ENCODE measurements around the gene ARAP1.

Gene ARAP1

GRCh38 chr11:72652873-72653630 lies 99.2 kb downstream of the ARAP1 start:
- Histone ChIP-seq H3K9me3 (ENCODE audit: control extremely low read depth in 1 of 5, control insufficient read depth in 4 of 5, insufficient read depth in 2 of 5, low read depth in 1 of 5, low read length in 4 of 5) (no peaks in the 10 kb centered on the region), H3K27me3 (replicated peaks in 2 of 5; ENCODE audit: control insufficient read depth in 4 of 5, insufficient read depth in 5 of 5, low read length in 4 of 5) (peaks cover 0 to 5% (median 0%) of the 10 kb centered on the region in 5 experiments), H3K4me3 (ENCODE audit: control insufficient read depth in 1 of 7, extremely low read depth in 1 of 7, insufficient read depth in 4 of 7, low read depth in 2 of 7, low read length in 6 of 7) (no peak overlapping the region), H3K36me3 (ENCODE audit: control insufficient read depth in 4 of 4, insufficient read depth in 4 of 4, low read length in 3 of 4) (no peaks in the 10 kb centered on the region), H3K27ac (ENCODE audit: insufficient read depth in 1 of 2, low read depth in 1 of 2, low read length in 2 of 2, poor library complexity in 1 of 2, severe bottlenecking in 2 of 2) (no peak overlapping the region), H3K4me1 (ENCODE audit: control extremely low read depth in 1 of 4, control insufficient read depth in 4 of 4, insufficient read depth in 4 of 4, low read length in 3 of 4) (no peaks in the 10 kb centered on the region)
- POLR2A ChIA-PET: no interaction called here
- no peak for DNase-seq
- CTCF ChIA-PET: interaction anchor here (1.9 to 2.8 kb wide), 3 partner anchors 10 to 44 kb away, joined by 5 to 8 read pairs (median 6); no protein-coding TSS in a partner anchor
- 94% methylated on average over 13 of the region's 13 CpGs for WGBS (ENCODE audit: insufficient coverage)

GRCh38 chr11:72652133-72652532 lies 100.1 kb downstream of the ARAP1 start:
- Histone ChIP-seq H3K4me3 (ENCODE audit: control insufficient read depth in 1 of 7, extremely low read depth in 1 of 7, insufficient read depth in 4 of 7, low read depth in 2 of 7, low read length in 6 of 7) (no peak overlapping the region), H3K27me3 (replicated peaks in 2 of 5; ENCODE audit: control insufficient read depth in 4 of 5, insufficient read depth in 5 of 5, low read length in 4 of 5) (peaks cover 0 to 5% (median 0%) of the 10 kb centered on the region in 5 experiments), H3K27ac (ENCODE audit: insufficient read depth in 1 of 2, low read depth in 1 of 2, low read length in 2 of 2, poor library complexity in 1 of 2, severe bottlenecking in 2 of 2) (no peak overlapping the region), H3K4me1 (ENCODE audit: control extremely low read depth in 1 of 4, control insufficient read depth in 4 of 4, insufficient read depth in 4 of 4, low read length in 3 of 4) (no peaks in the 10 kb centered on the region), H3K36me3 (ENCODE audit: control insufficient read depth in 4 of 4, insufficient read depth in 4 of 4, low read length in 3 of 4) (no peaks in the 10 kb centered on the region), H3K9me3 (ENCODE audit: control extremely low read depth in 1 of 5, control insufficient read depth in 4 of 5, insufficient read depth in 2 of 5, low read depth in 1 of 5, low read length in 4 of 5) (no peaks in the 10 kb centered on the region)
- ChIA-PET POLR2A (no interaction called here), CTCF (interaction anchor here (1.7 to 2.8 kb wide), 4 partner anchors 9 to 43 kb away, joined by 5 to 8 read pairs (median 6); no protein-coding TSS in a partner anchor)
- no peak for DNase-seq

GRCh38 chr11:72649215-72649976 lies 102.8 kb downstream of the ARAP1 start:
- no peak for DNase-seq
- Histone ChIP-seq H3K27ac (ENCODE audit: insufficient read depth in 1 of 2, low read depth in 1 of 2, low read length in 2 of 2, poor library complexity in 1 of 2, severe bottlenecking in 2 of 2) (no peak overlapping the region), H3K9me3 (ENCODE audit: control extremely low read depth in 1 of 5, control insufficient read depth in 4 of 5, insufficient read depth in 2 of 5, low read depth in 1 of 5, low read length in 4 of 5) (no peaks in the 10 kb centered on the region), H3K27me3 (replicated peaks in 2 of 5; ENCODE audit: control insufficient read depth in 4 of 5, insufficient read depth in 5 of 5, low read length in 4 of 5) (peaks cover 0 to 5% (median 0%) of the 10 kb centered on the region in 5 experiments), H3K36me3 (ENCODE audit: control insufficient read depth in 4 of 4, insufficient read depth in 4 of 4, low read length in 3 of 4) (no peaks in the 10 kb centered on the region), H3K4me3 (ENCODE audit: control insufficient read depth in 1 of 7, extremely low read depth in 1 of 7, insufficient read depth in 4 of 7, low read depth in 2 of 7, low read length in 6 of 7) (no peak overlapping the region), H3K4me1 (ENCODE audit: control extremely low read depth in 1 of 4, control insufficient read depth in 4 of 4, insufficient read depth in 4 of 4, low read length in 3 of 4) (no peaks in the 10 kb centered on the region)
- CTCF ChIA-PET: interaction anchor here (1.1 to 10.0 kb wide), 5 partner anchors 17 to 171 kb away, joined by 3 to 119 read pairs (median 5); no protein-coding TSS in a partner anchor
- 56% methylated on average over 3 of the region's 5 CpGs for WGBS (ENCODE audit: insufficient coverage)
- POLR2A ChIA-PET: interaction anchor here (1.0 kb wide), 1 partner anchor 11 kb away, joined by 3 read pairs; no protein-coding TSS in a partner anchor

- ChIA-PET CTCF (interaction anchor here (0.9 to 10.0 kb wide), 5 partner anchors 10 to 164 kb away, joined by 3 to 119 read pairs (median 4); no protein-coding TSS in a partner anchor), POLR2A (no interaction called here)
- H3K4me1 ChIP-seq (ENCODE audit: control extremely low read depth in 1 of 4, control insufficient read depth in 4 of 4, insufficient read depth in 4 of 4, low read length in 3 of 4): no peaks in the 10 kb centered on the region
- no peak overlapping the region for H3K4me3 ChIP-seq (ENCODE audit: control insufficient read depth in 1 of 7, extremely low read depth in 1 of 7, insufficient read depth in 4 of 7, low read depth in 2 of 7, low read length in 6 of 7)
- no peak for DNase-seq
- no peak overlapping the region for H3K27ac ChIP-seq (ENCODE audit: insufficient read depth in 1 of 2, low read depth in 1 of 2, low read length in 2 of 2, poor library complexity in 1 of 2, severe bottlenecking in 2 of 2)
- 97% methylated on average over 6 of the region's 7 CpGs for WGBS (ENCODE audit: insufficient coverage)
- H3K9me3 ChIP-seq (ENCODE audit: control extremely low read depth in 1 of 5, control insufficient read depth in 4 of 5, insufficient read depth in 2 of 5, low read depth in 1 of 5, low read length in 4 of 5): no peaks in the 10 kb centered on the region
- no peaks in the 10 kb centered on the region for H3K36me3 ChIP-seq (ENCODE audit: control insufficient read depth in 4 of 4, insufficient read depth in 4 of 4, low read length in 3 of 4)
- H3K27me3 ChIP-seq (replicated peaks in 2 of 5; ENCODE audit: control insufficient read depth in 4 of 5, insufficient read depth in 5 of 5, low read length in 4 of 5): peaks cover 0 to 6% (median 5%) of the 10 kb centered on the region in 5 experiments
These were observed 103.6 kb downstream of the ARAP1 start for GRCh38 chr11:72648384-72649136.

- H3K4me3 ChIP-seq (ENCODE audit: control insufficient read depth in 1 of 7, extremely low read depth in 1 of 7, insufficient read depth in 4 of 7, low read depth in 2 of 7, low read length in 6 of 7): no peak overlapping the region
- WGBS (ENCODE audit: insufficient coverage): 100% methylated on average over 4 of the region's 4 CpGs
- CTCF ChIA-PET: interaction anchor here (0.9 to 10.0 kb wide), 4 partner anchors 10 to 177 kb away, joined by 4 to 119 read pairs (median 6); no protein-coding TSS in a partner anchor
- no peaks in the 10 kb centered on the region for H3K36me3 ChIP-seq (ENCODE audit: control insufficient read depth in 4 of 4, insufficient read depth in 4 of 4, low read length in 3 of 4)
- peaks cover 0 to 10% (median 7%) of the 10 kb centered on the region in 5 experiments for H3K27me3 ChIP-seq (replicated peaks in 2 of 5; ENCODE audit: control insufficient read depth in 4 of 5, insufficient read depth in 5 of 5, low read length in 4 of 5)
- peaks cover 0 to 5% (median 4%) of the 10 kb centered on the region in 4 experiments for H3K4me1 ChIP-seq (ENCODE audit: control extremely low read depth in 1 of 4, control insufficient read depth in 4 of 4, insufficient read depth in 4 of 4, low read length in 3 of 4)
- no peak for DNase-seq
- no peaks in the 10 kb centered on the region for H3K9me3 ChIP-seq (ENCODE audit: control extremely low read depth in 1 of 5, control insufficient read depth in 4 of 5, insufficient read depth in 2 of 5, low read depth in 1 of 5, low read length in 4 of 5)
- H3K27ac ChIP-seq (ENCODE audit: insufficient read depth in 1 of 2, low read depth in 1 of 2, low read length in 2 of 2, poor library complexity in 1 of 2, severe bottlenecking in 2 of 2): no peak overlapping the region
- POLR2A ChIA-PET: no interaction called here
These were observed 104.3 kb downstream of the ARAP1 start for GRCh38 chr11:72647882-72648281.

DNA sequence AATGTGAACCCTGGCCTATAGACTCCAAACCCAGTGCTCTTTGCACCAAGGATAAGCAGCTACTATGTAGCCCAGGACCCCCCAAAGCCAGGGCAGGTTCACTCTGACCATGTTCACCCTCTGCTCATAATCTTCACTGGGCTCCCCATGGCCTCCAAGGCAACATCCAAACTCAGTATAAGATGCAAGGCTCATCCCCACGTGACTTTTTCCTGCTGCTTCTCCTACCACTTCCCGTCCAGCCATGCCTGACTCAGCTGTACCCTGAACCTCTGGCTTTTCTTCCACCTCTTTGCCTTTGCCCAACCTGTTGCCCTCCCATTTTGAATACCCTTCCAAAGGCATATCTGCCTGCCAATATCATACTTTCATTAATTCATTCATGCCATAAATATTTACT lies 105.7 kb downstream of the ARAP1 start:
- H3K36me3 ChIP-seq (ENCODE audit: control insufficient read depth in 4 of 4, insufficient read depth in 4 of 4, low read length in 3 of 4): no peaks in the 10 kb centered on the region
- no peak overlapping the region for H3K27ac ChIP-seq (ENCODE audit: insufficient read depth in 1 of 2, low read depth in 1 of 2, low read length in 2 of 2, poor library complexity in 1 of 2, severe bottlenecking in 2 of 2)
- H3K4me3 ChIP-seq (ENCODE audit: control insufficient read depth in 1 of 7, extremely low read depth in 1 of 7, insufficient read depth in 4 of 7, low read depth in 2 of 7, low read length in 6 of 7): no peak overlapping the region
- no peak for DNase-seq
- POLR2A ChIA-PET: no interaction called here
- peaks cover 0 to 24% (median 7%) of the 10 kb centered on the region in 5 experiments for H3K27me3 ChIP-seq (replicated peaks in 2 of 5; ENCODE audit: control insufficient read depth in 4 of 5, insufficient read depth in 5 of 5, low read length in 4 of 5)
- no peaks in the 10 kb centered on the region for H3K9me3 ChIP-seq (ENCODE audit: control extremely low read depth in 1 of 5, control insufficient read depth in 4 of 5, insufficient read depth in 2 of 5, low read depth in 1 of 5, low read length in 4 of 5)
- CTCF ChIA-PET: interaction anchor here (1.2 to 10.0 kb wide), 4 partner anchors 11 to 168 kb away, joined by 3 to 119 read pairs (median 5); no protein-coding TSS in a partner anchor
- WGBS (ENCODE audit: insufficient coverage): 85% methylated on average over 2 of the region's 2 CpGs
- peaks cover 0 to 18% (median 10%) of the 10 kb centered on the region in 4 experiments for H3K4me1 ChIP-seq (ENCODE audit: control extremely low read depth in 1 of 4, control insufficient read depth in 4 of 4, insufficient read depth in 4 of 4, low read length in 3 of 4)

Data from common myeloid progenitor, CD34-positive (primary cell).